ENCODE results near the gene PPP1R3G.

- TF ChIP-seq CBX2 (IDR thresholded peaks at IDR 0.05; ENCODE audit: borderline replicate concordance, low read depth): no peak
- TF ChIP-seq PHF8 (IDR thresholded peaks at IDR 0.05; ENCODE audit: borderline replicate concordance, low read depth): no peak
- no peak for TF ChIP-seq RAD21 (conservative IDR thresholded peaks at IDR 0.05 in 1 of 2, IDR thresholded peaks at IDR 0.05 in 1 of 2)
- TF ChIP-seq HOXB13 (CRISPR knock-in tag; IDR thresholded peaks at IDR 0.05; ENCODE audit: low read depth): no peak
- TF ChIP-seq TP53 (CRISPR knock-in tag; IDR thresholded peaks at IDR 0.05): no peak
- no peak for TF ChIP-seq CTCF (IDR thresholded peaks at IDR 0.05)
- TF ChIP-seq CBX8 (IDR thresholded peaks at IDR 0.05): no peak
- no peak for TF ChIP-seq CHD4 (IDR thresholded peaks at IDR 0.05; ENCODE audit: borderline replicate concordance)
- TF ChIP-seq EHMT2 (IDR thresholded peaks at IDR 0.05; ENCODE audit: low read depth): no peak
- no peak for TF ChIP-seq POLR2A (IDR thresholded peaks at IDR 0.05; ENCODE audit: low read length)
- no peak for TF ChIP-seq MAX (IDR thresholded peaks at IDR 0.05)
- no peak for TF ChIP-seq EP300 (IDR thresholded peaks at IDR 0.05)
Measured at GRCh38 chr6:5071216-5071615, 13.9 kb upstream of the PPP1R3G start.
